CD1c-positive myeloid dendritic cell (primary cell): Measurements from ENCODE around the gene OR1J4.
"Not testable (repeated sequence)": the region's sequence is repeated elsewhere in the genome, so short reads cannot be mapped to it uniquely, and the experiment has no call there.

ENCODE experiments used
- DNase-seq: peaks from one replicate; pipeline ENCODE4 v3.0.0-alpha.2; 2016; ENCODE audit errors: extremely low spot score

OR1J4 gene

GRCh38 chr9:122518841-122519240 lies at the start of gene OR1J4:
OR1J4 (plus strand) TSS chr9:122519141; CDS start chr9:122519141, 0 bp downstream.
- DNase-seq, result no peak

DNA sequence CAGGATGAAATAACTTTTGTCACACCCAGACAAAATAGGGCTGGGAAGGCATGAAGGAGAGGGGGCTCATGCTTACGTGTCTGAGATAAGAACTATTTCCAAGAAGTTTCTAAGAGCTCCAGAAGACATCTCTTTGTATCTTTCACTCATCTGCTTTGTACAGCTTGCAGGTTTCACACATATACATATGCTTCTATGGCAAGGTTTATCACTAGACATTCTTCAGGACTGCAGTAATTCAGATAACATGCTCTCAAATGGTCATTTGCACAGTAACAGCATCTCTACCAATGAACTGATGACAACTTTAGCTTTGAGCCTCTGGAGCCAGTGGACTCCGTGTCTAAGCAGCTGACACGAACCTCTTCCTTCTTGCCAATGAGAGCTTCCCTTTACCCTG lies 44.4 kb upstream of the OR1J4 start:
- no peak for DNase-seq

GRCh38 chr9:122475717-122476116 lies 43.2 kb upstream of the OR1J4 start:
- no peak for DNase-seq

- no peak for DNase-seq
Measured at GRCh38 chr9:122477346-122477745, 41.6 kb upstream of the OR1J4 start.

DNA sequence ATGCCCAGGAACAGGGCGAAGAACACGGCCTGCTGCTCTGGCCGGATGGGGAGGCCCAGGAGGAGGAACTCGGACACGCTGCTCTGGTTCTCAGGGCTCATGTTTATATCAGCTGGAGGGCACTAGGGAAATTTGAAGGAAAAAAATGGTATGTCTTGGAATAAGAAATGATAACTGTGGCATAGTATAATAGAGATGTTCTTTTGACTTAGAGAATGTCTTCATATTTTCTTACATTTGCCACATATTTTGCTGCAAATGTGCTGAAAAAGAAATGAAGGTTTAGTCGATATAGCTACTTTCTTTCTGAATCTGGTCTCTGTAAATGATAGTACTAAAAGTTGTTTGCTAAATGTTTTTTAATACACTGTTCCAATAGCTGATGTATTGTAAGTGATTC lies 41.1 kb upstream of the OR1J4 start, which contains the start of gene OR1J1:
TSS of gene OR1J1 (minus strand) at position 101 of the 400 bp plus-strand sequence. CDS start at position 101, 0 bp downstream.
- DNase-seq, result no peak

- no peak for DNase-seq
Measured at GRCh38 chr9:122479062-122479461, 39.9 kb upstream of the OR1J4 start.

DNA sequence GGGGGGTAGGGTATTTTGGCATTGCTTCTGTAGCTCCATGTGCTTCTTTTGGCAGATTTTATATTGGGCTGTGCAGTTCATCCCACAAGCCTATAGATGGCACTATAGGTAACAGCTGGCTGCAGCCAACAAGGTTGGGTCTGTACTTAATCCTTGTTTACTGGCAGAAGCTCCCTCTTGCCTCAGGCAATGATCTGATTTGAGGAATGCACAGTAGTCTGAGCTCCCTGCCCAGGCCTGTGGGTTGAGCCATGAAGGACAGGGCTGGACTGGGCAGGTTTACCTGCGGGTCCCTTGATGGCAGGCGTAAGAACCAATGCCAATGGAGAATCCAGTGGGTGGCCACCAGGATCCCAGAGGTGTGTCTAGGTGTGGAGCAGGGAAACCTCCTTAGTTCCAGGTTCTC lies 20.1 kb upstream of the OR1J4 start:
- DNase-seq, result peak; percentile 27

- no peak for DNase-seq
Measured at GRCh38 chr9:122506964-122507363, 12.0 kb upstream of the OR1J4 start.

DNA sequence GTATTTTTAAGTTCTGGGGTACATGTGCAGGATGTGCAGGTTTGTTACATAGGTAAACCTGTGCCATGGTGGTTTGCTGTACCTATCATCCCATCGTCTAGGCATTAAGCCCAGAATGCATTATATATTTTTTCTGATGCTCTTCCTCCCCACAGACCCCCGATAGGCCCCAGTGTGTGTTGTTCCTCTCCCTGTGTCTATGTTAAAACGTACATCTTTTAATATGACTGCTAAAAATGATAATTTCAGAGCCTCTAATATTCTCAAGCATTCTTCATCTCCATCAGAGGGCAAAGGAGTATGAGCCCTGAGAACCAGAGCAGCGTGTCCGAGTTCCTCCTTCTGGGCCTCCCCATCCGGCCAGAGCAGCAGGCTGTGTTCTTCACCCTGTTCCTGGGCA lies 8.4 kb upstream of the OR1J4 start, which contains the start of gene OR1J2:
TSS of gene OR1J2 (plus strand) at position 301 of the 400 bp plus-strand sequence. CDS start at position 301, 0 bp downstream.
- no peak for DNase-seq

DNA sequence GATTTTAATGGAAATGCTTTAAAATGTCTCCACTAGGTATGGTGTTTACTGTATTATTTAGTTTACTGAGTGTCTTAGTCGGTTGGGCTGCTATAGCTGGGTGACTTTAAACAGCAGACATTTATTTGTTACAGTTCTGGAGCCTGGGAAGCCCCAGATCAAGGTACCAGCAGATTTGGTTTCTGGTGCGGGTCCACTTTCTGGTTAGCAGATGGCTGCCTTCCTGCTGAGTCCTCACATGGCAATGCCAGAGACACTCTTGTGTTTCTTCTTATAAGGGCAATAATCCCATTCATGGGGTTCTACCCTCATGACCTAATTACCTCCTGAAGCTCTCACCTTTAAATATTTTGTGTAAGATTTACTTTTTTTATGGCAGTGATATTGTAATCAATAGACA lies 715 bp upstream of the OR1J4 start:
- DNase-seq, result no peak

DNA sequence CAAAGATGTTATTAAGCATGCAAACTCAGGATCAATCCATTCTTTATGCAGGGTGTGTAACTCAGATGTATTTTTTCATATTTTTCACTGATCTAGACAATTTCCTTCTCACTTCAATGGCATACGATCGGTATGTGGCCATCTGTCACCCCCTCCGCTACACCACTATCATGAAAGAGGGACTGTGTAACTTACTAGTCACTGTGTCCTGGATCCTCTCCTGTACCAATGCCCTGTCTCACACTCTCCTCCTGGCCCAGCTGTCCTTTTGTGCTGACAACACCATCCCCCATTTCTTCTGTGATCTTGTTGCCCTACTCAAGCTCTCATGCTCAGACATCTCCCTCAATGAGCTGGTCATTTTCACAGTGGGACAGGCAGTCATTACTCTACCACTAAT lies 435 bp downstream of the OR1J4 start:
- no peak for DNase-seq

GRCh38 chr9:122526602-122527001 lies 7.7 kb downstream of the OR1J4 start:
- DNase-seq, result no peak

- no peak for DNase-seq
Measured at GRCh38 chr9:122527193-122527592, 8.3 kb downstream of the OR1J4 start, which contains the start of gene OR1N1. OR1N1 (minus strand) TSS chr9:122527293; CDS start chr9:122527293, 0 bp downstream.

DNA sequence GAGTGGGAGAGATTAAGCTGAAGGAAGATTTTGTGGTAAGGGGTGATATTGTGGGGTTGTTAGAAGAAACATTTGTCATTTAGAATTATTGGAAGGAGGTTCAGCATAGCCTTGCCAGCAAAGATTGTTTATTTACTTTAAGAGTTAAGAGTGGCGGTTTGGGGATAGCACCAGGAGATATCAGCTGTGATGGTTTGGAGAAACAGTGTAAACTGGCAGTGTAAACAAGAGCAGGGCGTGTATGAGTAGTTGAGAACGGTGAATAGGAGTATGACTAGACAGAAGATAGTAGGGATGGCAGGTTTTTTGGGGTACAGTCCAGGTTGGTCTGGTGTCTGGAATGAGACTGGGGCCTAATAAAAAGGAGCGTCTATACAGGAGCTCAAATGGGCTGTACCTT lies 12.2 kb downstream of the OR1J4 start:
- not testable (repeated sequence) for DNase-seq

- DNase-seq, result no peak
Measured at GRCh38 chr9:122536134-122536533, 17.2 kb downstream of the OR1J4 start.

DNA sequence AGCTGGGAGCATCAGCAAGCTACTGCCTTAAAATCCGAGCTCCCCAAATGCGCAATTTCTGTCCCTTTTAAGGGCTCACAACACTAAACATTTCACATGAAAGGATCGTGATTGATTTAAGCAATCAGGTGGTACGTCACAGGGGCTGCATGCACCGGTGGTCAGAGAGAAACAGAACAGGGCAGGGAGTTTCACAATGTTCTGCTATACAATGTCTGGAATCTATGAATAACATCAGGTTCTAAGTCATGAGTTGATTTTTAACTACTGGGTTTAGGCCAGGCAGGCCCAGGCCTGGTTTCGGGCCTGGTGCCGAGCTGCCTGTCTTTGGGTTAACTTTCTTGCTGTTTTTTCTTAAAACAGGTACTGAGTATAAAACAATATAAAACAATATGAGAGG lies 18.1 kb downstream of the OR1J4 start:
- not testable (repeated sequence) for DNase-seq

DNA sequence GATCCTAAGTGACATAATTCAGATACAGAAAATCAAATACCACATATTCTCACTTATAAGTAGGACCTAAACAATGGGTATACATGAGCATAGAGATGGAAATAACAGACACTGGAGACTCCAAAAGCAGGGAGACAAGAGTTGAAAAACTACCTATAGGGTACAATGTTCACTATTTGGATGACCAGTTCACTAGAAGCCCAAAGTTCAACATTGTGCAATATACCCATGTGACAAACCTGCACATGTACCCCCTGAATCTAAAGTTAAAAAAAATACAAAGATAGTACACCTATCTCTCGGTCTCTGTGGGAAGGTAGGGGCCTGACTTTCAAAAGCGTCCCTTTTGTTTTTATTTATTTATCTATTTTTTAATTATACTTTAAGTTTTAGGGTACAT lies 19.8 kb downstream of the OR1J4 start:
- DNase-seq, result no peak

- no peak for DNase-seq
Measured at GRCh38 chr9:122546196-122546595, 27.3 kb downstream of the OR1J4 start.

DNA sequence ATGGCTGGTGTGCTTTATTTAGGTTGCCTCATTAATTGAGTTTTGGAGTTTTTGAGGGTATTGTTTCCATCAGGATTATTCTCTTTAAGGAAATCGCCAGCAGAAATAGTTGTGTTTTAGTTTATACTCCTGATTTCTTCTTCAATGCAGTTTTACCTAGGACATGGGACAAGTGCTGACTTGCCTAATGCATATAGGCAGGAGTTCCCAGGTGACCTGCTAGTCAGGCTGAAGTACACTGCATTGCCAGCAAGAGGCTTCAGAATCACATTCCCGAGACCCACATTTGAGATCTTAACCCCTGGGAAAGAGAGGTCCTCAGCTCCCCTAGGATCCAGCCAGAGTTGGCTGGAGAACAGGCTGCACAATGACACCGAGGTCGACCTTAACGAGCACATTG lies 32.4 kb downstream of the OR1J4 start:
- DNase-seq, result no peak

DNA sequence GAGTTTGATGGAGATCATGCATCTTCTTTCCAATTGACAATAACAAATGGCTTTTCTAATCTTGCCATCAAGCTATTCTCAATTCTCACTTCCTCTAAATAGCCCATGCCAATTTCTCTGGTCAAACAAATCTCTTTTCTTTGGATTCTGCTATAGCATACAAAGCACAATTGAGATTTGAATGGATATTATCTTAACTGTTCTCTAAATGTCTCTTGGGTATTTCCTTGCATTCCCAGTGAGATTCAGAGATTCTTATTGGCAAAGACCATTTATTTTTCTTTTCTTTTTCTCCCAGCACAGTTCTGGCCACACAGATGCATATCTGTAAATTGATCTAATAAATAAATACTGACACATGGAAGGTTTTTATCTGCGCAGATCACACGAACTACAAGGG lies 33.9 kb downstream of the OR1J4 start, which contains the start of gene OR1N2:
TSS of gene OR1N2 (plus strand) at position 301 of the 400 bp plus-strand sequence. CDS start 100 bp downstream, outside the sequence.
- DNase-seq, result no peak

GRCh38 chr9:122561446-122561845 lies 42.5 kb downstream of the OR1J4 start:
- no peak for DNase-seq

DNA sequence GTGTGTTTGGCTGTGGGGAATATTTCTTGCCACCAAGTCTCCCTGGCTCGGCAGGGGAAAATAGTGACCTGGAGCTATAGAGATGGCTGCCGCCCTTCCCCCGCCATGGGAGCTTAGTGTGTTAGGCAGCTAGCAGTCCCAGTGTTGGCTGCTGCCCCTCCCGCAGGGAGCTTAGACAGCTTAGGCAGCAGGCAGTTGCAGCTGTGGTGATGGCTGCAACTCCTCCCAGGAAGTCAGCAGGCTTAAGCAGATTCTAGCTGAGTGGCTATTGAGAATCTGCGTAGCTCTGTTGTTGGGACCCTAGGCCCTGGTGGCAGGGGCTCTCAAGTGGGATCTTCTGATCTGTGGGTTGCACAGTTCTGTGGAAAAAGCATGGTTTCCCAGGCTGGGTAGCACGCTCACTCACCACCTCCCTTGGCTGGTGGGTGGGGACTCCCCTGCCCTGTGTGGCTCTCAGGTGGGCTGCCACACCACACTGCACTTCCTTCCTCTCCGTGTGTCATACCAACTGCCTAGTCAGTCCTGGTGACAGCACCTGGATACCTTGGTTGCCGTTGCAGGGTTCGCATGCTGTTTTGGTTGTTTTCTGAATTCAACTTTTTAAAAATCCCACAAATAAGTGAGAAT lies 43.3 kb downstream of the OR1J4 start:
- no peak for DNase-seq

DNA sequence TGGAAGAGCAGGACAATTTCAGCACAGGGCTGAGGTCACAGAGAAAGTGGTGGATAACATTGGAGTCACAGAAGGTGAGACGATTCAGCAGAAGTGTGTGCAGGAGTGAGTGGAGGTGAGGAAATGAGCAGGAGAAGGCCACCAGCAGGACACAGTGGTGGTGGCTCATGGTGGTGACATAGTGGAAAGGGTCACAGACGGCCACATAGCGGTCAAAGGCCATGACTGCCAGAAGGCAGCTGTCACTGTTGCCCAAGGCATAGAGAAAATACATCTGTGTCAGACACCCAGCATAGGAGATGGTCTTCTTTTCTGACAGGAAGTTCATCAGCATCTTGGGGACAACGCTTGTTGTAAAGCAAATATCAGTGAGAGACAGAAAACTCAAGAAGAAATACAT lies 49.0 kb downstream of the OR1J4 start:
- DNase-seq, result no peak
